GM20000 (cell line): ENCODE measurements around the gene CMC1.

Source experiments
- DNase-seq: peaks from one replicate; pipeline ENCODE4 v3.0.0; 2012; ENCODE audit warnings: low spot score
- TF ChIP-seq, protein P1 (sequence below): IDR thresholded peaks from 2 replicates; pipeline ENCODE4 v1.5.1; 2012; ENCODE audit warnings: mild to moderate bottlenecking, control low read depth; ENCODE audit errors: extremely low read depth, missing control alignments

The CMC1 gene

DNA sequence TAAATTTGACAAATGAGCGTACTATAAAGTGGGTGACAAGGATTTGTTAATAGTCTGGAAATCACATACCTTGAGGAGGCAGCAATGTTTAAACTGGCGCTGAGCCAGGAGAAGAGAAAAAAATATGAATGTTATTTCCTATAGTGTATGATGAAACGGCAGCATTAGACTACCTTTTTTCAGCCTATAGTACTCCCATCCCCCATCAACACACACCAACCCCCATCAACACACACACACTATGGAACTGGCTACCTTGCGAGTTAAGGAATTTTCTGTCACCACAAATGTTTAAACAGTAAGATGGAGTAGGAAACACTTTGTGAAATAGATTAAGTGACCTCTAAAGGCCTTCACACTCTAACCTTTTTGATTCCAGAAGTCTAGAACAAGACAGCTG lies 60.3 kb downstream of the CMC1 start:
- DNase-seq, result no peak
- TF ChIP-seq, protein P1, sequence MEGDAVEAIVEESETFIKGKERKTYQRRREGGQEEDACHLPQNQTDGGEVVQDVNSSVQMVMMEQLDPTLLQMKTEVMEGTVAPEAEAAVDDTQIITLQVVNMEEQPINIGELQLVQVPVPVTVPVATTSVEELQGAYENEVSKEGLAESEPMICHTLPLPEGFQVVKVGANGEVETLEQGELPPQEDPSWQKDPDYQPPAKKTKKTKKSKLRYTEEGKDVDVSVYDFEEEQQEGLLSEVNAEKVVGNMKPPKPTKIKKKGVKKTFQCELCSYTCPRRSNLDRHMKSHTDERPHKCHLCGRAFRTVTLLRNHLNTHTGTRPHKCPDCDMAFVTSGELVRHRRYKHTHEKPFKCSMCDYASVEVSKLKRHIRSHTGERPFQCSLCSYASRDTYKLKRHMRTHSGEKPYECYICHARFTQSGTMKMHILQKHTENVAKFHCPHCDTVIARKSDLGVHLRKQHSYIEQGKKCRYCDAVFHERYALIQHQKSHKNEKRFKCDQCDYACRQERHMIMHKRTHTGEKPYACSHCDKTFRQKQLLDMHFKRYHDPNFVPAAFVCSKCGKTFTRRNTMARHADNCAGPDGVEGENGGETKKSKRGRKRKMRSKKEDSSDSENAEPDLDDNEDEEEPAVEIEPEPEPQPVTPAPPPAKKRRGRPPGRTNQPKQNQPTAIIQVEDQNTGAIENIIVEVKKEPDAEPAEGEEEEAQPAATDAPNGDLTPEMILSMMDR, result no peak

DNA sequence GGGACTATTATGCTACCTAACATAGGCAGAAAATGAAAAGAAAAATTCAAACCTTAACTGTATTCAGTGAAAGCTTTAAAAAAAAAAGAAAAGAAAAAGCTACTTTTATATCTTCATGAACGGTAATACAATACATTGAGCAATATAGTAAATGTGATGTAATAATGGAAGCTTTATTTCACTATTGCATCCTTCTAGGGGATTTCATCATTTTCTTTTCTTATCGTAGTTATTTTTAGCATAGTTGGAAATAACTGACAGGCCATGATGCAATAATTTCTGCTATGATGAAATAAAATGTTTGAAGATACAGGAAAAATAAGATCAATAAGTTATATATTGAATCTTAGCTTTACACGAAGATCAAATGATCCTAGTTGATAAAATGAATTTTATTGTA lies 66.8 kb downstream of the CMC1 start:
- DNase-seq, result no peak
- TF ChIP-seq, protein P1, result no peak

DNA sequence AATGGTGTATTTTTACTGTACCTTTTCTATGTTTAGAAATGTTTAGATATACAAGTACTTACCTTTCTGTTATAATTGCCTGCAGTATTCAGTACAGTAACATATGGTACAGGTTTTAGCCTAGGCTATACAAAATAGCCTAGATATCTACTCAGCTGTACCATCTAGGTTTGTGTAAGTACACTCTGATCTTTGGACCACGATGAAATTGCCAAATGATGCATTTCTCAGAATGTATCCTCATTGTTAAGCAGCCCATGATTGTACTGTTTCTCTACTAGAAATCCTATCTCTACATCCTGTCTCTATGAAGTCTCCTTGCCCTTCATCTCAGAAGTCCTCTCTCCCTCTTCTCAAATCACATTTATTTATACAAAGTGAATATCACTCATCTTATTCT lies 74.3 kb downstream of the CMC1 start:
- no peak for DNase-seq
- TF ChIP-seq, protein P1, result no peak

DNA sequence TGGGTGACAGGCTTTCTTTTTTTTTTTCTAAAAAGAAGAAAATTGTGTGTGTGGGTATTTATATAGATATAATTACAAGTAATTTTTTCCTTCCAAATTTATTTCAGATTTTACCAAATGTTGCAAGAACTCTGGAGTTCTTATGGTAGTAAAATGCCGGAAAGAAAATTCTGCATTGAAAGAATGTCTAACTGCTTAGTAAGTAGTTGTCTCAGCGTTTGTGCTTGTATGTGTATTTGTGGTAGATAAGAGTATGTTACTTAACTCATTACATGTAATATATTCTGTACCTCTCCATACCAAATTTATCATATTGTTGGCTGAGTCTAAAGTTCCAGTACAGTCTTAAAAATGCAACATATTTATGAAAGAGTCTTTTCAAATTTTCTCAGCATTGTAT lies 74.8 kb downstream of the CMC1 start:
- no peak for DNase-seq
- TF ChIP-seq, protein P1, result no peak

DNA sequence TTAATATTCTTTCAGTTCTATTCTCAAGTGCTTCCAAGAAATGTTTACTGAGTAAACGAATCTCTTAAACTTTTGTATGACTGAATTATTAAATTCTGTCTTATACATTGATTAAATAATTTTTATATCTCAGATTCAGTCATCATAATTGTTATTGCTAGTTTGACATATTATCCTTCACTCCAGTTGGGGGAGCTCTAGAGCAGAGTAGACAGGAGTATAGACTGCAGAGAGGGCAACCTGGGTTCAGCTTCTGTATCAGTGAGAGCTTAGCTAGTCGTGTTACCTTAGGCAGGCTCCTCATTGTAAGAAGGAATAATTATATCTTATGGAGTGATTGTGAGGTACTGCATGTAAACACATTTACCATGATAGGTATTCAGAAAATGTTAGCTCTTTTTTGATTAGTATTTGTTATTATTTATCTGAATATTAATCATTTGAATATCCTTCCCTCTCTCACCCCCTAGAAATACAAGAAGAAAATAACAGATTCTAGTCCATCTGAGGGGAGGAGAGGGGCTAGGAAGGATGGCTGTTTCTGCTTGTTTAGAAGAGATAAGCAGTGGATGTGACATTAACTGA lies 76.1 kb downstream of the CMC1 start:
- DNase-seq, result peak; percentile 26
- TF ChIP-seq, protein P1, result peak; percentile 40

DNA sequence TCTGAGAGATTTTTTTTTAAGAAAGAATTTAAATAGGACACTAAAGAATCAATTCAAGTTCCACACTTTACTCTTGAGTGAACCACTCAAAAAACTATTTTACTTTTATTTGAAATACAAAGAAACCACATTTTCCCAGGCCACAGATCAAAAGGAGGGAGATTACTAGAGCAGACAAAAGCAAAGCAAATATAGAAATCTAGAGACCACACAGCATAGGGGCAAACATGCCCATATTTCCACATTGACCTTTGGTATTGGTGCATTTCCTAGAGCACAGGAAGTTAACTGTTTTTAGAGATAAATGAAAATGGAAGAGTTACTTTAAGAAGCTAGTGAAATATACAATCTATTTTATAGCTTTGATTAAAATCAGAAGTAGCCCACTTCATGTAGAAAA lies 79.6 kb downstream of the CMC1 start:
- TF ChIP-seq, protein P1, result no peak
- no peak for DNase-seq

DNA sequence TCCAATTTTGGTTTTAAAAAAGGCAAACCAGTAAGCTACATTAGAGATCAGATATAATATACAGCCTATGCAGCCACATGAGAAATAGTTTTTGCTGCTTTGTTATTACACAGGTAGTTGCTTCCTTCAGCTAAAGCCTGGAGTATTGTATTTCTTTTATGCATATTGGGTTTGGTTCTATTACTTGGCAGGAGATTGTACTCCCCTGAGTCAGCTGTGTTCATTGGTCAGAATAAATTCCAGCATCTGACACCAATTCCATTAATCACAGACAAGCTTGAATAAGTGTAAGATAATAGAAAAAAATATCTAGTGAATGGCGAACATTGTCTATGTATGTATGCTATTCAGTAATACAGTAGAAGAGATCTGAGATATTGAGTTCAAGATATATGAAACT lies 81.0 kb downstream of the CMC1 start:
- no peak for DNase-seq
- TF ChIP-seq, protein P1, result no peak
